ENCODE results near the gene NDUFS6.
A peak's percentile ranks its signal among the peaks of the same experiment; 100 is the strongest.

NDUFS6 gene

DNA sequence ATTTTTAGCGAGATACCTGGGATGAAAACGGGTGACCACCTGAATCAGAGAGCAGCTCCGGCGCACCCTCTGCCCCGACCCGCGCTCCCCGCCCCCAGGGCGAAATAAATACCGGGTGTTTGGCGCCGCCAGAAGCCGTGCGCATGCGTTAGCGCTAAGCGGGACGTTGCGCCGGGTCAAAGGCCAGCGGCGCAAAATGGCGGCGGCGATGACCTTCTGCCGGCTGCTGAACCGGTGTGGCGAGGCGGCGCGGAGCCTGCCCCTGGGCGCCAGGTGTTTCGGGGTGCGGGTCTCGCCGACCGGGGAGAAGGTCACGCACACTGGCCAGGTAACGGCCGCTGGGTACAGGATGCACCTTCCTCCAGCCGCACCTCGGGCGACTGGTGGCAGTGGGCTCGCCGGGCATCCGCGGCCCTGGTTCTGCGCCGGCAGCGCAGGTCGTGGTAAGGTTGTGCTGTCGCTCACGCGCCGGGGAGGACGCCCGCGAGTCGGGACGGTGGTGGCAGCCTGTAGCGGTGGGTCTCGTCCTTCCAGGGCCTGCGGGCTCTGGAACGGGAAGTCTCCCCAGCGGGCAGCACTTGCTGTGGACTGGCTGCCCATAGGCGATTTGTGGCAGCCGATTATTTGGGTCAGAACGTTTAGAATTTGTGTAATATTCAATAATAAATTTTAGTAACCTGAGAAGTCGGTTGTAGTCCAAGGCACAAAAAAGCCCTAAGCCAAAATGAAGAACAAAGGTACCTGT lies at the start of gene NDUFS6 (continued):
- TF ChIP-seq ZIC2 (tag by site-specific recombination; IDR thresholded peaks at IDR 0.05) = no peak; the same call in 1 of the 2 replicates
- no peak for TF ChIP-seq ZNF404 (tag by site-specific recombination; IDR thresholded peaks at IDR 0.05)
- no peak for TF ChIP-seq PRDM4 (tag by site-specific recombination; IDR thresholded peaks at IDR 0.05)
- peak; percentile 67 for TF ChIP-seq FEZF1 (tag by site-specific recombination; IDR thresholded peaks at IDR 0.05)
- TF ChIP-seq ZNF311 (tag by site-specific recombination; IDR thresholded peaks at IDR 0.05; ENCODE audit: borderline replicate concordance) = no peak
- no peak for TF ChIP-seq MEIS1 (CRISPR knock-in tag; IDR thresholded peaks at IDR 0.05; ENCODE audit: borderline replicate concordance)
- TF ChIP-seq HOXA7 (CRISPR knock-in tag; IDR thresholded peaks at IDR 0.05; ENCODE audit: borderline replicate concordance) = no peak
- no peak for TF ChIP-seq ZNF140 (tag by site-specific recombination; IDR thresholded peaks at IDR 0.05)
- no peak for TF ChIP-seq ZNF16 (tag by site-specific recombination; IDR thresholded peaks at IDR 0.05; ENCODE audit: low read depth)
- no peak for TF ChIP-seq ZNF423 (tag by site-specific recombination; IDR thresholded peaks at IDR 0.05)
- no peak; the same call in 1 of the 2 replicates for TF ChIP-seq ZNF561 (tag by site-specific recombination; IDR thresholded peaks at IDR 0.05; ENCODE audit: borderline replicate concordance)
- no peak for TF ChIP-seq ZNF645 (tag by site-specific recombination; IDR thresholded peaks at IDR 0.05)
- TF ChIP-seq HOXD13 (CRISPR knock-in tag; IDR thresholded peaks at IDR 0.05; ENCODE audit: borderline replicate concordance) = no peak
- no peak for TF ChIP-seq ZNF155 (tag by site-specific recombination; IDR thresholded peaks at IDR 0.05)
- TF ChIP-seq, protein P1, sequence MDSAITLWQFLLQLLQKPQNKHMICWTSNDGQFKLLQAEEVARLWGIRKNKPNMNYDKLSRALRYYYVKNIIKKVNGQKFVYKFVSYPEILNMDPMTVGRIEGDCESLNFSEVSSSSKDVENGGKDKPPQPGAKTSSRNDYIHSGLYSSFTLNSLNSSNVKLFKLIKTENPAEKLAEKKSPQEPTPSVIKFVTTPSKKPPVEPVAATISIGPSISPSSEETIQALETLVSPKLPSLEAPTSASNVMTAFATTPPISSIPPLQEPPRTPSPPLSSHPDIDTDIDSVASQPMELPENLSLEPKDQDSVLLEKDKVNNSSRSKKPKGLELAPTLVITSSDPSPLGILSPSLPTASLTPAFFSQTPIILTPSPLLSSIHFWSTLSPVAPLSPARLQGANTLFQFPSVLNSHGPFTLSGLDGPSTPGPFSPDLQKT (IDR thresholded peaks at IDR 0.05; ENCODE audit: borderline replicate concordance, low read depth, low read length) = no peak
- TF ChIP-seq YY1 (tag by site-specific recombination; IDR thresholded peaks at IDR 0.05) = peak; percentile 98
- no peak for TF ChIP-seq ZNF366 (tag by site-specific recombination; conservative IDR thresholded peaks at IDR 0.05)
- TF ChIP-seq ZNF133 (tag by site-specific recombination; IDR thresholded peaks at IDR 0.05) = peak; percentile 23; the same call in 1 of the 2 replicates
- TF ChIP-seq ZNF707 (tag by site-specific recombination; IDR thresholded peaks at IDR 0.05) = no peak
- TF ChIP-seq ZBTB7A (tag by site-specific recombination; IDR thresholded peaks at IDR 0.05; ENCODE audit: low read depth) = peak; percentile 61; the same call in 1 of the 2 replicates
- peak; percentile 90 for TF ChIP-seq ZEB2 (tag by site-specific recombination; IDR thresholded peaks at IDR 0.05)
- TF ChIP-seq ZSCAN30 (tag by site-specific recombination; IDR thresholded peaks at IDR 0.05) = no peak
- TF ChIP-seq ZNF629 (tag by site-specific recombination; IDR thresholded peaks at IDR 0.05) = peak; percentile 39; the same call in 1 of the 2 replicates
- no peak for TF ChIP-seq ZNF768 (tag by site-specific recombination; IDR thresholded peaks at IDR 0.05)
- no peak for TF ChIP-seq ZNF280D (tag by site-specific recombination; IDR thresholded peaks at IDR 0.05)
- peak; percentile 84 for TF ChIP-seq ZNF324 (tag by site-specific recombination; IDR thresholded peaks at IDR 0.05)
- TF ChIP-seq ZNF510 (tag by site-specific recombination; IDR thresholded peaks at IDR 0.05; ENCODE audit: insufficient replicate concordance) = no peak
- no peak; the same call in 1 of the 2 replicates for TF ChIP-seq ZNF239 (tag by site-specific recombination; IDR thresholded peaks at IDR 0.05)
- TF ChIP-seq KLF10 (tag by site-specific recombination; IDR thresholded peaks at IDR 0.05) = no peak; the same call in 1 of the 2 replicates
